Astrocyte (in vitro differentiated cells and primary cell): Measurements from ENCODE around the gene DNAAF5. TPM values are rescaled to one million over a fixed set of nuclear protein-coding genes. Genes with fewer than 3 reads are reported as not detected.

Experiments
- DNase-seq: peaks from one replicate; pipeline ENCODE4 v3.0.0-alpha.2; 2010; ENCODE audit warnings: low read depth
- FAIRE-seq: peaks from 2 replicates; lab custom pipeline; 2011; peaks lifted over from hg19 to GRCh38; lab: Jason Lieb, UNC
- H2AFZ ChIP-seq: 2 replicates; pipeline ENCODE4 v1.6.0; 2012; ENCODE audit warnings: low read depth, low read length, inconsistent platforms
- H3K27ac ChIP-seq: 2 replicates; pipeline ENCODE4 v1.5.1; 2011; ENCODE audit warnings: low read depth, low read length, inconsistent platforms
- H3K27me3 ChIP-seq: 2 replicates; pipeline ENCODE4 v1.6.0; 2011; ENCODE audit warnings: low read length, inconsistent platforms; ENCODE audit not compliant: insufficient read depth
- H3K36me3 ChIP-seq: 2 replicates; pipeline ENCODE4 v1.5.1; 2011; ENCODE audit warnings: low read length, inconsistent platforms; ENCODE audit not compliant: insufficient read depth
- H3K4me1 ChIP-seq: 2 replicates; pipeline ENCODE4 v1.5.1; 2011; ENCODE audit warnings: low read length, inconsistent platforms; ENCODE audit not compliant: insufficient read depth
- H3K4me2 ChIP-seq: 2 replicates; pipeline ENCODE4 v1.6.0; 2012; ENCODE audit warnings: low read length, inconsistent platforms
- H3K4me3 ChIP-seq: 2 replicates; pipeline ENCODE4 v1.5.1; 2011; ENCODE audit warnings: low read depth, mild to moderate bottlenecking, low read length, inconsistent platforms; ENCODE audit not compliant: insufficient read depth
- H3K79me2 ChIP-seq: 2 replicates; pipeline ENCODE4 v1.6.0; 2012; ENCODE audit warnings: mild to moderate bottlenecking, low read length, inconsistent platforms; ENCODE audit not compliant: insufficient read depth
- H3K9ac ChIP-seq: 2 replicates; pipeline ENCODE4 v1.6.0; 2012; ENCODE audit warnings: mild to moderate bottlenecking, low read length, inconsistent platforms
- H3K9me3 ChIP-seq: 2 replicates; pipeline ENCODE4 v1.5.1; 2012; ENCODE audit warnings: low read depth, mild to moderate bottlenecking, low read length, inconsistent platforms; ENCODE audit not compliant: insufficient read depth
- H4K20me1 ChIP-seq: 2 replicates; pipeline ENCODE4 v1.6.0; 2012; ENCODE audit warnings: low read length, inconsistent platforms; ENCODE audit not compliant: insufficient read depth
- H3K27ac Mint-ChIP-seq: one replicate; pipeline ENCODE4 v1.8.0; 2021; ENCODE audit warnings: mild to moderate bottlenecking, mixed read lengths; ENCODE audit not compliant: unreplicated experiment
- H3K27me3 Mint-ChIP-seq: one replicate; pipeline ENCODE4 v1.8.0; 2021; ENCODE audit warnings: low read depth, mixed read lengths; ENCODE audit not compliant: unreplicated experiment
- H3K36me3 Mint-ChIP-seq: one replicate; pipeline ENCODE4 v1.8.0; 2021; ENCODE audit warnings: low read depth, mixed read lengths; ENCODE audit not compliant: unreplicated experiment
- H3K4me1 Mint-ChIP-seq: one replicate; pipeline ENCODE4 v1.8.0; 2021; ENCODE audit warnings: low read depth, mixed read lengths; ENCODE audit not compliant: unreplicated experiment
- H3K4me3 Mint-ChIP-seq: one replicate; pipeline ENCODE4 v1.8.0; 2021; ENCODE audit warnings: mild to moderate bottlenecking, moderate library complexity, mixed read lengths; ENCODE audit not compliant: unreplicated experiment
- H3K9me3 Mint-ChIP-seq: one replicate; pipeline ENCODE4 v1.8.0; 2021; ENCODE audit warnings: mild to moderate bottlenecking, mixed read lengths; ENCODE audit not compliant: unreplicated experiment
- CTCF ChIP-seq: IDR thresholded peaks from 2 replicates; pipeline ENCODE4 v1.5.1; 2011; ENCODE audit warnings: low read depth, mild to moderate bottlenecking, inconsistent platforms, low read length, moderate library complexity; ENCODE audit not compliant: insufficient read depth
- EZH2 ChIP-seq: IDR thresholded peaks from 2 replicates; pipeline ENCODE4 v1.6.1; 2012; ENCODE audit warnings: mild to moderate bottlenecking, low read length, inconsistent platforms; ENCODE audit not compliant: insufficient read depth
- total RNA-seq: library from RNA; stranded (reverse); gene quantifications from 2 replicates; pipeline ENCODE4 v1.2.1, GENCODE V29; 2021

Gene DNAAF5
- total RNA-seq, 1 donor from 2014 or later: 24.5 TPM

GRCh38 chr7:711093-711921, 15.2 kb upstream of the DNAAF5 start:
- no peak for DNase-seq
- Histone ChIP-seq H3K27me3 (peaks cover 2% of the 10 kb centered on the region), H3K4me3 (no peak overlapping the region), H3K79me2 (no peaks in the 10 kb centered on the region), H3K27ac (no peak overlapping the region), H3K36me3 (no peaks in the 10 kb centered on the region), H3K4me2 (peak overlapping the region; percentile 76), H3K9ac (no peak overlapping the region), H3K9me3 (no peaks in the 10 kb centered on the region), H2AFZ (no peak overlapping the region), H3K4me1 (no peaks in the 10 kb centered on the region), H4K20me1 (peaks cover 5% of the 10 kb centered on the region)
- H3K27ac Mint-ChIP-seq: no peak overlapping the region
- H3K4me3 Mint-ChIP-seq: no peak overlapping the region
- TF ChIP-seq CTCF (no peak), EZH2 (no peak)
- H3K27me3 Mint-ChIP-seq: peaks cover 8% of the 10 kb centered on the region
- no peak for FAIRE-seq
- H3K36me3 Mint-ChIP-seq: peaks cover 3% of the 10 kb centered on the region
- H3K9me3 Mint-ChIP-seq: no peaks in the 10 kb centered on the region
- H3K4me1 Mint-ChIP-seq: peaks cover 2% of the 10 kb centered on the region

GRCh38 chr7:711922-712380, 14.5 kb upstream of the DNAAF5 start:
- H3K9ac ChIP-seq: peak overlapping the region; percentile 41
- Mint-ChIP-seq H3K36me3 (peaks cover 3% of the 10 kb centered on the region), H3K27ac (no peak overlapping the region), H3K27me3 (peaks cover 8% of the 10 kb centered on the region), H3K4me3 (no peak overlapping the region), H3K4me1 (peaks cover 2% of the 10 kb centered on the region), H3K9me3 (no peaks in the 10 kb centered on the region)
- H3K4me3 ChIP-seq: peak overlapping the region; percentile 28
- H3K79me2 ChIP-seq: no peaks in the 10 kb centered on the region
- H3K9me3 ChIP-seq: no peaks in the 10 kb centered on the region
- no peak for DNase-seq
- TF ChIP-seq CTCF (no peak), EZH2 (no peak)
- peaks cover 5% of the 10 kb centered on the region for H4K20me1 ChIP-seq
- H2AFZ ChIP-seq: peak overlapping the region; percentile 26
- no peaks in the 10 kb centered on the region for H3K36me3 ChIP-seq
- FAIRE-seq: no peak
- H3K4me1 ChIP-seq: no peaks in the 10 kb centered on the region
- H3K4me2 ChIP-seq: peak overlapping the region; percentile 76
- peaks cover 2% of the 10 kb centered on the region for H3K27me3 ChIP-seq
- H3K27ac ChIP-seq: no peak overlapping the region
